Medulla oblongata (tissue), 1 donor: Measurements from ENCODE around the gene ROM1.
"Not testable (repeated sequence)": the region's sequence is repeated elsewhere in the genome, so short reads cannot be mapped to it uniquely, and the experiment has no call there.

Source experiments
- DNase-seq: peaks from one replicate; pipeline ENCODE4 v3.0.0-alpha.2; 2015; ENCODE audit errors: extremely low spot score

The ROM1 gene

GRCh38 chr11:62610403-62610802, 2.7 kb upstream of the ROM1 start:
- DNase-seq, result no peak

GRCh38 chr11:62610814-62611704, 2.0 kb upstream of the ROM1 start:
- DNase-seq, result no peak

GRCh38 chr11:62611705-62612365, 1.2 kb upstream of the ROM1 start:
- DNase-seq, result no peak

GRCh38 chr11:62613291-62613778, 278 bp downstream of the ROM1 start:
- no peak for DNase-seq

- no peak for DNase-seq
Measured at GRCh38 chr11:62614275-62614674, 1.2 kb downstream of the ROM1 start.

- no peak for DNase-seq
Measured at GRCh38 chr11:62615521-62615920, 2.5 kb downstream of the ROM1 start.

GRCh38 chr11:62616957-62617356, 3.9 kb downstream of the ROM1 start:
- not testable (repeated sequence) for DNase-seq

- no peak for DNase-seq
Measured at GRCh38 chr11:62621027-62621566, 8.0 kb downstream of the ROM1 start.

- peak; percentile 98 for DNase-seq
Measured at GRCh38 chr11:62621567-62622470, 8.8 kb downstream of the ROM1 start, which contains the start of gene B3GAT3. Gene B3GAT3 (minus strand): TSS chr11:62621986. CDS start chr11:62621947, 39 bp downstream.

GRCh38 chr11:62622476-62623089, 9.5 kb downstream of the ROM1 start:
- DNase-seq, result no peak

GRCh38 chr11:62627713-62628112, 14.7 kb downstream of the ROM1 start:
- no peak for DNase-seq

- DNase-seq, result no peak
Measured at GRCh38 chr11:62632492-62632891, 19.4 kb downstream of the ROM1 start.

- DNase-seq, result no peak
Measured at GRCh38 chr11:62644220-62644619, 31.2 kb downstream of the ROM1 start.

GRCh38 chr11:62645671-62645945, 32.6 kb downstream of the ROM1 start:
- no peak for DNase-seq

- DNase-seq, result peak; percentile 99
Measured at GRCh38 chr11:62645946-62646824, 33.1 kb downstream of the ROM1 start, which contains the start of gene GANAB. Gene GANAB (minus strand): TSS chr11:62646613. CDS start chr11:62646599, 14 bp downstream.

- DNase-seq, result no peak
Measured at GRCh38 chr11:62646825-62647608, 34.0 kb downstream of the ROM1 start.

GRCh38 chr11:62647609-62648005, 34.5 kb downstream of the ROM1 start:
- no peak for DNase-seq

GRCh38 chr11:62648185-62648966, 35.3 kb downstream of the ROM1 start:
- no peak for DNase-seq

- no peak for DNase-seq
Measured at GRCh38 chr11:62648967-62649364, 35.9 kb downstream of the ROM1 start.
